NCI-H748 treated with DMSO at 0.1 percent for 48 hours (cell line): ENCODE measurements around the gene SLC39A12.

ENCODE experiments used
- DNase-seq: peaks from one replicate; lab custom pipeline; 2025; lab: John Stamatoyannopoulos, UW

Gene SLC39A12

GRCh38 chr10:17963431-17963830, 11.7 kb downstream of the SLC39A12 start:
- DNase-seq: no peak

DNA sequence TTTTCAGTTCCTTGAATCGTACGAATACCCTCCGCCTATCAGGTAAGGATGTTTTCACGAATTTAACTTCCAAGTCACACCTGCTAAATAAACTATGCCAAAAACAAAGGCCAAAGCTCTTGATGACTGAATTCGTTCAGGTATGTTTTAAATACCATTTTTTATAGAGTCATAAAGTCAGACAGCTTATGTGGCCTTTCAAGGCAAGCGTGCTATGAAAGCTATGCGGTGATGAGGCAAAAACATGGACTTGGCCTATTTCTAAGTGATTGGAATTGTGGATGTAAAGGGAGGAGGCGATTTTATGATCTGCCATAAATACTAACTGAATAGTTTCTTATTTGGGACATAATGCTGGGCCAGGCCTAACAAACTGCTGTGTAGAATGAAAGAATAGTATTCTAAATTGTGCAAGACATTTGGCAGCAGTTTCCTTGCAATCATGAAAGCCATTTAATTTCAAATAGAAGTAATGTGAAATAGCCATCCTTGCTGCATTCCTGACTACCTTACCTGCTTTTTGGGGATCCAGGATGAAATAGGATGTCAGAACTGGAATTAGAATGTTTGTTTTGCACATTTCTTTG, 14.0 kb downstream of the SLC39A12 start:
- no peak for DNase-seq

GRCh38 chr10:17974505-17974904, 22.8 kb downstream of the SLC39A12 start:
- no peak for DNase-seq

GRCh38 chr10:17980846-17981565, 29.3 kb downstream of the SLC39A12 start:
- no peak for DNase-seq

GRCh38 chr10:17981766-17982380, 30.2 kb downstream of the SLC39A12 start:
- no peak for DNase-seq

DNA sequence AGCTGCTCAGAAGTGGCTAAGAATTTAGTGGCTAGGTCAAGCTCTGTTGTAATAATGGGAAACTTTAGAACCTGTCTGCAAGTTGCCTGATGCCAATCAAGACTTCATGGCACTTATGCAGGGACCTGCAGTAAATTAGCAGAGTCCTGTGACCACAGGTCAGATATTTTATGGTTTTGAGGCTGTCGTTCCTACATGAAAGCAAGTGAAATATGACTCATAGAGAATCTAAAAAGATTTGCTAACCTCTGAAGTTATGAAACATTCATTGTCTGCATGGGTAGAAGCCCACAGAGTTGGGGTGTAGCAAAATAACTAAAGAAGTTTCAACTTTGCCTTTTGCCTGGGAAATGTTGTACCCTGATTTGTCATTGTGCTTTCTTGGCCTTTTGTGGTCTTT, 32.3 kb downstream of the SLC39A12 start:
- no peak for DNase-seq

DNA sequence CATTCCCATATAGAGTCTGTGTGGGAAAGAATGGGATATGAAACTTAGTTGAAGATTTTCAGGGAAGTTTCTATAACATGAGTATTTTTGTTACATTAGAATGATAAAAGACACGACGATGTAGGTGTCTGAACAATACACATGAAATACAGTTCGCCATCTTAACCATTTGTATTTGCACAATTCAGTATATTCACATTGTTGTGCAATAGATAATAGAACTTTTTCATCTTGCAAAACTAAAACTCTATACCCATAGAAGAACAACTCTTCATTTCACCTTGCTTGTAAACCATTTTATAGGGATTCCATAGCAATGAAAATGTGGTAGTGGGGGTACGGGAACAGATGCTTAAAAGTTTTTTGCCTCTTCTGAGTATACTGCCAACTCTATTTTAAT, 32.8 kb downstream of the SLC39A12 start:
- no peak for DNase-seq

DNA sequence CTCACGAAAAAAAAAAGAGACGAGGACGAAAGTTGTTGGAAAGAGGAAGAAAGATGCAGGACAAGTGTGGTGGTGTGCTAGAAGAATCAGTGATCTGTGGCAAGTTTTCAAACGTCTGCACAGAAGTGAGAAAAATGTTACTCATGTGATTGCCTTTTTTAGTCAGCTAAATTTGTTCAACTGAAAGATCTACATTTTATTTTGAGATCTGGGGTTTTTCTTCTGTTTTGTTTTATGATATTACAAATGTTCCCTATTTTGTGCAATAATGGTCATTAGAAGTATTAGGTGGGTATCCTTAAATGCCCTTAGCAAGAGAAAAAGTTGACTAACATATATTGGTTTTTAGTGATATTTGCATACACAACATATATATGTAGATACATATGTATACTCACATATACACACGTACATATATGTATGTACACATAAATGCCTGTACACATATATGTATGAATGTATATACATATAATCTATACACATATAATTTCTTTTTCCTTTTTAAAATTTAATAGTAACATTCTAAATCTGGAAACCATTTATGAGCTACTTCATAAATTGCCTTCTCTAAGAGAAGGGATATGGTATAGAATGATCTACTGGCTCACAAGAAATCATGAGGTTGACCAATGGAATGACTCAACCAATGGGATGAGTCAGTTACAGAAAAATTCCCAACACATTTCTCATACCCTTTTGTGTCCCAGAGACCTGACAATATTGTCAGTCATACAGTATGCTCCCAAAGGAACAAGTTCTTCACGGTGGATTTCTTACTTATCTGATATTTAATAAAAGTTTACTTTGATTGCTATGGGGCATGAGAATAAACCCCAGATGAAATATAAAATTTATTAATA, 38.4 kb downstream of the SLC39A12 start:
- DNase-seq: no peak

DNA sequence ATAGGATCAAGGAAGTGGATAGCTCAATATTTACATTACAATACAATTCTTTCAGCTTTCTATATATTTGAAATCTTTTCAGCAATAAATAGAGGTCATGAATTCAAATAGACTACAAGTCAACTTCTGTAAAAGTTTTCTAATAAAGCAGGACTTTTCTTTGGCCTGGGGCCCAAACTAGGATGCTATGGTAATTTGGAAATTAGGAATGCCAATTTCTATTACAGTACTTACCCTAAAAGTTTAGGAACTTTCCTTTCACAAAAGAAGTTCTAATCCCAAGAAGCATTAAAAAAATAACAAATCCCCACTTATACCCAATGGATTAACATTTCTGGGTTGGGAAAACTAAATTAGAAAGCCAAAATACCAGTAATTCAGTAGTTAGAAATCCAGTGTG, 40.5 kb downstream of the SLC39A12 start:
- no peak for DNase-seq

DNA sequence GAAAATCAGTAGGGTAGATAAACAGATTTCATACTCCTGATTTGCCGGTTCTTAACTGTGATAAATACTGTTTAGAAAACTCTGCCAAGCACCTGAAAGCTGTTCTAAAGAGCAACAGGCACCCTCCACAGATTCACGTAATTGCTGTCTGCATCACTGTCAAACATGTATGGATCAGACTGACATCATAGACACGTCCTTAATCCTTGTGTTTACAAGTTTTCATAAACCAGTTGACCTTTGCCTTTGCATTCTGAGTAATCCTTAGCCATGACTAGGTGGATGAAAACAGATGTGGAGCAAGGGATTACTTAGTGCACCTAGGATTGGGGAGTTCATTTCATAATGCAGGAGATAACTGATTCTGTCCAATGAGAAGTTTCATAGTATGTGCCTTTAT, 41.6 kb downstream of the SLC39A12 start:
- DNase-seq: no peak

- DNase-seq: no peak
These were observed 48.9 kb downstream of the SLC39A12 start for GRCh38 chr10:18000601-18001000.

GRCh38 chr10:18005445-18005780, 53.7 kb downstream of the SLC39A12 start:
- DNase-seq: no peak

- no peak for DNase-seq
These were observed 54.2 kb downstream of the SLC39A12 start for GRCh38 chr10:18005781-18006456.

GRCh38 chr10:18008986-18009385, 57.3 kb downstream of the SLC39A12 start:
- DNase-seq: no peak

- DNase-seq: no peak
These were observed 58.3 kb downstream of the SLC39A12 start for GRCh38 chr10:18010050-18010449.

GRCh38 chr10:18020523-18020922, 68.8 kb downstream of the SLC39A12 start:
- no peak for DNase-seq

GRCh38 chr10:18021725-18022480, 70.2 kb downstream of the SLC39A12 start:
- no peak for DNase-seq

- DNase-seq: no peak
These were observed 91.7 kb downstream of the SLC39A12 start for GRCh38 chr10:18043148-18044006.

DNA sequence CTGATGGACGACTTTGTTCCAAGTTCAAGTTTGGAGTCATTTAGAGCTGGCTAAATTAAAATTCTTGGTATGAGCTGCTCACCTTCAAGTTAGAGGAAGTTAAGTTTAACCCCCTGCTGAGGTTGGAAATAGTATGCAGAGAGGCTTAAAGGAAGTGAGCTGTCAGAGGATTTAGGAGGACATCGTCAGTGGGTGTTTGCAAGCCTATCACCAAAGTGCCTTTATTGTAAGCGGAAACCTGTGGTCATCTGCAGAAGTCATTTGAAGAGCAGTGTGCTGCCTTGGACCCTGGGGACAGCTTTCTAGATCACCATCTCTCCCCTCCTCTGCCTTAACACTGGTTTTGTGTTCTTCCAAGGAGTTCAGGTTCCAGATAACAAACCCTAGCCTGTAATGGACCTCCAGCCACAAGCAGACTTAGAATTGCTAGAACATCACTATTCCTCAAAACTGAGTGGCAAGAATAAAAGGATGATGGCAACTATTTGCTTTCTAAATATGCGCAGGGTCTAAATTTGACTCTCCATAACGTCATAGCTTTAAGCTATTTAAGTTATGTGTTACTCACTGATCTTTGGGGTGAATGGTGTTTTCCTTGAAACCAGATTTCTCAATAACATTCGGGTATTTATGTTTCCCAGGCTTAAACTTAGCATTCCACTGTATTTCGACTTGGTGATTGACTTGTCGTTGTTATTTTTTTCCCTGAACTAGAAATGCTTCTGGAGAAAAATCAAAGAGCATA, 93.4 kb downstream of the SLC39A12 start:
- no peak for DNase-seq

DNA sequence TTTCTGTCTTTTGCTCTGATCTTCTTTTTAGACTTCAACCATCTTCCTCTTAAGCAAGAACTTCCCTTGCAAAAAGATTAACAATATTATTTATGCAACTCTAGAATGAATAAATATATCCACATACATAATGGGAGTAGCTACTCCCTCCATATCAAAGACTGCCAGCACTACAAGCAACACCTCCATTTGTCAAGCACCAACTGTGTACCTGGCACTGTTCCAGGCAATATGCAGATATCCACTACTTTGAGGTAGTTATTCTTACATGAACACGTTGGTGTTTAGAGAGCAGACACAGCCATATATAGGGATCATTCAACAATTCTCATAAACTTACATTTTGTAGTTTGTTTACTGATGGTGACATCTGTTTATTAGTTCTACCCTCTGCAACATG, 104.9 kb downstream of the SLC39A12 start:
- DNase-seq: no peak
